Skeletal muscle satellite cell (primary cell): ENCODE data around the gene FBF1.
"Not testable (repeated sequence)": the region's sequence is repeated elsewhere in the genome, so short reads cannot be mapped to it uniquely, and the experiment has no call there.

Experiments
- H3K27me3 ChIP-seq: 2 replicates; pipeline ENCODE4 v1.7.0; 2013; ENCODE audit warnings: low read length; ENCODE audit not compliant: control insufficient read depth, insufficient read depth
- H3K36me3 ChIP-seq: 2 replicates; pipeline ENCODE4 v1.7.0; 2013; ENCODE audit warnings: mild to moderate bottlenecking, control low read depth, low read length; ENCODE audit not compliant: insufficient read depth
- H3K4me1 ChIP-seq: 2 replicates; pipeline ENCODE4 v1.7.0; 2013; ENCODE audit warnings: low read length; ENCODE audit not compliant: control insufficient read depth, insufficient read depth
- H3K4me2 ChIP-seq: 2 replicates; pipeline ENCODE4 v1.7.0; 2013; ENCODE audit warnings: mild to moderate bottlenecking, low read length
- H3K4me3 ChIP-seq: 2 replicates; pipeline ENCODE4 v1.7.0; 2013; ENCODE audit warnings: low read length
- H3K9ac ChIP-seq: 2 replicates; pipeline ENCODE4 v1.7.0; 2013; ENCODE audit warnings: mild to moderate bottlenecking, low read depth, low read length, moderate library complexity
- H3K9me3 ChIP-seq: replicated peaks from 2 replicates; pipeline ENCODE4 v1.7.0; 2013; ENCODE audit warnings: mild to moderate bottlenecking, control low read depth, low read length

The FBF1 gene

GRCh38 chr17:75865404-75866188 is 75.2 kb downstream of the FBF1 start:
- not testable (repeated sequence) for H3K4me2 ChIP-seq, H3K27me3 ChIP-seq, H3K9me3 ChIP-seq, H3K36me3 ChIP-seq, H3K4me3 ChIP-seq, H3K9ac ChIP-seq
- H3K4me1 ChIP-seq, result peaks cover 19% of the 10 kb centered on the region

- H3K4me1 ChIP-seq, result peaks cover 18% of the 10 kb centered on the region
- not testable (repeated sequence) for H3K36me3 ChIP-seq, H3K4me3 ChIP-seq, H3K9me3 ChIP-seq, H3K9ac ChIP-seq, H3K27me3 ChIP-seq
- peak overlapping the region; percentile 28 for H3K4me2 ChIP-seq
Measured at GRCh38 chr17:75864887-75865286, 76.0 kb downstream of the FBF1 start.

- Histone ChIP-seq H3K4me1 (peaks cover 14% of the 10 kb centered on the region), H3K27me3 (no peaks in the 10 kb centered on the region), H3K9ac (no peak overlapping the region), H3K36me3 (no peaks in the 10 kb centered on the region), H3K4me2 (peak overlapping the region; percentile 28), H3K4me3 (no peak overlapping the region), H3K9me3 (no peaks in the 10 kb centered on the region)
Measured at GRCh38 chr17:75864448-75864871, 76.4 kb downstream of the FBF1 start.

GRCh38 chr17:75861927-75862317 is 78.9 kb downstream of the FBF1 start:
- no peak overlapping the region for H3K9ac ChIP-seq
- H3K4me1 ChIP-seq, result peaks cover 9% of the 10 kb centered on the region
- H3K36me3 ChIP-seq, result no peaks in the 10 kb centered on the region

More at GRCh38 chr17:75861927-75862317, 78.9 kb downstream of the FBF1 start:
- H3K27me3 ChIP-seq, result no peaks in the 10 kb centered on the region
- H3K4me2 ChIP-seq, result no peak overlapping the region
- no peaks in the 10 kb centered on the region for H3K9me3 ChIP-seq
- H3K4me3 ChIP-seq, result no peak overlapping the region
